GM12892 (cell line): Measurements from ENCODE around the gene MBNL1.

ENCODE experiments used
- DNase-seq: peaks from one replicate; pipeline ENCODE4 v3.0.0; 2011; ENCODE audit not compliant: insufficient read length
- FAIRE-seq: peaks from 2 replicates; lab custom pipeline; 2011; peaks lifted over from hg19 to GRCh38; lab: Jason Lieb, UNC
- POLR2A ChIP-seq: IDR thresholded peaks from 2 replicates; pipeline ENCODE4 v1.6.1; 2011; ENCODE audit warnings: low read depth, low read length, control low read depth
- POLR2AphosphoS5 ChIP-seq: IDR thresholded peaks from 2 replicates; pipeline ENCODE4 v1.6.1; 2011; ENCODE audit warnings: low read depth, low read length, control low read depth
- TAF1 ChIP-seq: IDR thresholded peaks from 2 replicates; pipeline ENCODE4 v1.6.1; 2011; ENCODE audit warnings: low read depth, mild to moderate bottlenecking, control low read depth, low read length, borderline replicate concordance

Gene MBNL1

DNA sequence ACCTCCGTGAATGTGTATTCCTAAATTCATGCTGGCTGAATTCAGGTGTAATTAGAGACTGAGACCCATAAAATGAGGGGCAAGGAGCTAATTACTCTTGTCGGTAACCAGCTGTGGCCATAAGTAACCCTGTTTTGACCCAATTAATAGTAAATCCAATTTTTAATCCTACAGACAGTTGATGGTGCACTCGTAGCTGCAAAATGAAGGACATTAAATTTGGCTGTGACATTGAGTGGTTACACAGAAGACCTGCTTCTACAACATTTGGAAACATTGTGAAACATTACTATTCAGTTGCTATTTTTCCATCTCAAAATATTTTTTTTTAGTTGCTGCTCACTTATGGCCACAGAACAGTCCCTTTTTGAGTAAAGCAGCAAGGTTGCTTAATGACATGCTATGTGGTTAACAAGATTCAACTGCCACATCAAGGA is 33.0 kb downstream of the MBNL1 start:
- FAIRE-seq, result no peak
- TF ChIP-seq TAF1 (no peak), POLR2AphosphoS5 (no peak), POLR2A (no peak)
- DNase-seq, result no peak

DNA sequence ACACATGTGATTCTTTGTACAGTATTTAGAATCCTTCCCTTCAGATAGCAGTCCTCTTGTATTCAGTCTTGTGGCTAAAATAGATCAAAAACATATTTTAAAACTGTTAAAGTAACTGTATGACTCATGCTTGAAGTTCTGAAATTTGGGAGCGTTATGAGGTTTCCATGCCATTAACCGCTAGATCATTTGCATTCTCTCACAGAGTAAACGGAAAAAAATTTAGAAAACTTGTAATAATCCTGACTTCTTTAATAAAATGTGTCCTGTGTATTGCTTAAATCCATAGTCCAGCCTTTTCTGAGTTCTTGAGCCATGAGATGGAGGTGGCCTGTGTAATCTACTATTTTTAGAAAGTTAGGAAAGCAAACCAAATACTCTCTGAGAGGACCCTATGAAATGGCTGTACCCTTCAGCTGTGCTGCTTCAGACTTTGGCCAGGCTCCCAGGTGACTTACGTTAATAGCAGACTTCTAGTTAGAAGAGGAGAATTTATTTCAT is 33.8 kb downstream of the MBNL1 start:
- DNase-seq (no peak), FAIRE-seq (no peak)
- TF ChIP-seq TAF1 (no peak), POLR2A (no peak), POLR2AphosphoS5 (no peak)

- TF ChIP-seq POLR2A (no peak), POLR2AphosphoS5 (no peak), TAF1 (no peak)
- FAIRE-seq (no peak), DNase-seq (no peak)
Observed at GRCh38 chr3:152304160-152304559, 35.4 kb downstream of the MBNL1 start.

DNA sequence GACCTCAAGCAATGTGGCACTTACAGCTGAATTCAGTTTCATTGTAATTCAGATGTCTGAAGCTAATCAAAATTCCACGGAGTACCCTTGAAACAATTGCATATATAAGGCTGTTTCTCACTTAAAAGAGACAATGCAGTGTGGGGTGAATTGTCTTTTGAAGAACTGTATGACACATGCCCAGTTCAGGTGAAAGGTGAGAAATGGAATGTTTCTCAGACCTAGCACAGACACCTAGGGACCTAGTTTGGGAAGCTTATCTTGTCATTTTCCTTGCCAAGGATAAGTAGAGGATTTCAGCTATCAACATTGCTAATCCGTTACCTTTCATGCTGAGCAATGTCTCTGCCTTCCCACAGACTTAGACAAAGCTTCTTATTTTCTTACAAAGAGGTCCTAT is 36.3 kb downstream of the MBNL1 start:
- FAIRE-seq, result no peak
- no peak for TF ChIP-seq TAF1
- TF ChIP-seq POLR2AphosphoS5, result 0 out of 2 replicates have a peak, but pooled peaks have one; percentile 33
- no peak for DNase-seq

- FAIRE-seq, result no peak
- TF ChIP-seq TAF1 (no peak), POLR2A (no peak), POLR2AphosphoS5 (no peak)
Observed at GRCh38 chr3:152307829-152308474, 39.2 kb downstream of the MBNL1 start.

DNA sequence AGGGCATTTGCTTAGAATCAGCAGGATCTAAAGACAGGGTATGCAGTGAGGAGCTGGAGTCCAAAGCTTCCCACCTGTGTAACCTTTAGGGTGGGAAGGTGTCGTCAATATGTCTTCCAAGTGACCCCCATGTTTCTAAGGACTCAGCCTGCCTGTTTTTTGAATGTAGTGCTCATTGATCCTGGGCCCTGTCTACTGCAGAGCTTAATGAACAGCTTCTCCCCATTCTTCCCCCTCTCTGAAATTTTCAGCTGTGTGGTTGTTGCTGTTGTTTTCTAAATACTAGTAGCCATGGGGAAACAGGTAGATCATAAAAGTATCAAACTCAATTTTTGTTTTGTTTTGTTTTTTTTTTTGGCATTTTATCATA is 39.7 kb downstream of the MBNL1 start:
- TF ChIP-seq POLR2A (no peak), POLR2AphosphoS5 (no peak), TAF1 (no peak)
- no peak for FAIRE-seq
- no peak for DNase-seq

More at GRCh38 chr3:152307829-152308474, 39.2 kb downstream of the MBNL1 start:
- DNase-seq, result no peak

DNA sequence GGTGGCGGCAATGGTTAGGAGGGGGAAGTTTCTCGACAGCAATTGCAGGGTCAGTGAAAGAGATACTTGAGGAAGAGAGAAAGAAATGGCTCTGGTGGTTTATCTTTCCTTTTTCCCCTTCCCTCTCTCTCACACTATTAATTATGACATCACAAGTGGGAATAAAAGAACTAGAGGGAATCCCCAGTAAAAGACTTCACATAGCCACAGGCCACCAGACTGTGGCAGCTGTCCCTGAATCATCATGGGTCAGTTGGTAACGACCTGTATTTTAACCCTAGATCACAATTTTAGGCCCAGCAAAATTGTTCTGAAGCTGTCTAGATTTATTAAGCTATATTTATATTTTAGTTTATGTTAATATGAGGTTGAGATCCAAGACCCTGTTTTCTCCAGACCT is 40.3 kb downstream of the MBNL1 start:
- DNase-seq (no peak), FAIRE-seq (no peak)
- TF ChIP-seq TAF1 (no peak), POLR2AphosphoS5 (no peak), POLR2A (no peak)

DNA sequence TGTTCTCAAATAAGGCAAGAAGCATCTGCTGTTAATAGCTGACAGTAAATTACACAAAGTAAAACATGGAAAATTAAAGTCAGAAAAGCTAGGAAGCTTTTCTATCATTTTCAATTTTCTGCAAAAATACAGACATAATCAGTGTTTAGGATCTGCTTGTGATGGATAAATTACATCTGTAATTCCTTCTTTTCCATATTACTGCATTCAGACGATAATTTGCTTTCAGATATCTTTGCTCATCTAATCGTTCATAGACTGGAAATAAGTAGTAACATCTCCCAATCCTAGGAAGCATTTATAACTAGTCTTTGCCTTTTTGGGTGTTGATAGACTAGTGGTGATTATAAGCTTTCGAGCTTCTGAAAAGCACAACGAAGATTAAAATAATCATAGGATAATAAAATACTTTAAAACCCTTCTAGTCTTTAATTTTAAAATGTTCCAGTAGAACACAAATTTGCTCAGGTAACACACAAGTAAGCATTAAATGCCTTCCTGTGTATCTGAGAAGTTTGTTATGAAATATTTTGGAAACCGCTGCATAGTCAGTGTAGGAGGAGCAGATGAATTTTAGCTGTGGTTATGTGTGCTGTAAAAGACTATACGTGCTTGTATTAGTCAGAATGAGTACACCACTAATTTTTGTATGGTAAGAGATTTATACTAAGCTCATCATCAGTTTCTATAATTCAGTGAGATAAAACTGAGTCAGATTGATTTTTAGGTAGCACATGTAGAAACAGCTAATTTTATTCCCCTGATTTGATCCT is 41.0 kb downstream of the MBNL1 start:
- TF ChIP-seq POLR2AphosphoS5 (no peak), POLR2A (no peak), TAF1 (no peak)
- FAIRE-seq, result no peak
- no peak for DNase-seq

- DNase-seq (no peak), FAIRE-seq (no peak)
Observed at GRCh38 chr3:152313430-152313829, 44.7 kb downstream of the MBNL1 start.

DNA sequence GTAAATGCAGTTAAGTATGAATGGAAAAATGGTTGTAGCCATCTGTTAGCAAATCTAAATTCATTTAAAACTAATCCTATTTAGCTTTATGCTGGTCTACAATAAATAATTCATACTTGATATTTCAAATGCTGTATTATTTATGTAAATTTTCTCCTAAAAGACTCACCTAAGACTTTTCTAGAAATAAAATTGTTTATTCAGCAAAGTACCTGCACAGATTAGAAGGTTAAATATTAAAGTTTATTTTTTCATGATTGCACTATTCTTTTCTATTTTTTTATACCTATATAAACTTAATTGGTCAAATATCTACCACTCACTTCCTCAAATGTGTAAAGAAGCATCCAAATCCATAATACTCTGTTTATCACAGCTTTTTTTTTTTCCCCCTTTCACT is 45.2 kb downstream of the MBNL1 start:
- TF ChIP-seq POLR2AphosphoS5, result no peak
- no peak for TF ChIP-seq TAF1
- TF ChIP-seq POLR2A, result no peak
- FAIRE-seq, result no peak
- DNase-seq, result no peak

More at GRCh38 chr3:152313430-152313829, 44.7 kb downstream of the MBNL1 start:
- TF ChIP-seq POLR2A, result no peak
- no peak for TF ChIP-seq POLR2AphosphoS5
- no peak for TF ChIP-seq TAF1

DNA sequence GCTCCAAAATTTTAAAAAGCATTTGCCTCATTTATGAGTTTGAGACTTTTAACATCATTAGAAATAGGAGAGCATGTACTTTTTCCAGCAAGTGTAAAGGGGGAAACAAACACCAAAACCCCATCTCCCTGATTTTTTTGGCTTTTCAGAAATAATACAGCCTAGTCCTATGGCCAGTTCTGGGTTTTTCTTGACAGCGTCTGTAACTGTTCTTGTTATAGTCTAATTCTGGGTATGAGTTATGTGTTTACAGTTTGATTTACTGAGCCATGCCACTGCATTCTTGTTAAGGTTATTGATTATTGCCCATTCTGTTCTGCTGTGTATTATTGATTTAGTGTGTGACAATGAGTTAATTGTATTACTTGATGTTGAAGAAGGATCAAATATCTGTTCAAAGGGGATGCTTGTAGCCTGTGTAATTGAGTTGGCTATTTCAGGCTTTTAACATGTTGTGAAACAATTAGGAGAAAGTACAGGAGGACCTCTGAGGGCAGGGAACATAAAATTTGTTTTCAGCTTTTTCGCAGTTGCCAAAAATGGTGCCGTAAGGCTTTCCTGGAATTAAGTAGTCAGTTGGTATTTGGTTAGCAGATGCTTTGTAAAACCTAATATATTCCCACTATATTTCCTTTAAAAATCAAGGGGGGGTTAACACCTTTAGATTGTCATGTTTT is 46.1 kb downstream of the MBNL1 start:
- DNase-seq (no peak), FAIRE-seq (peak; percentile 69)
- TF ChIP-seq POLR2AphosphoS5, result no peak
- TF ChIP-seq POLR2A, result no peak
- TF ChIP-seq TAF1, result no peak

DNA sequence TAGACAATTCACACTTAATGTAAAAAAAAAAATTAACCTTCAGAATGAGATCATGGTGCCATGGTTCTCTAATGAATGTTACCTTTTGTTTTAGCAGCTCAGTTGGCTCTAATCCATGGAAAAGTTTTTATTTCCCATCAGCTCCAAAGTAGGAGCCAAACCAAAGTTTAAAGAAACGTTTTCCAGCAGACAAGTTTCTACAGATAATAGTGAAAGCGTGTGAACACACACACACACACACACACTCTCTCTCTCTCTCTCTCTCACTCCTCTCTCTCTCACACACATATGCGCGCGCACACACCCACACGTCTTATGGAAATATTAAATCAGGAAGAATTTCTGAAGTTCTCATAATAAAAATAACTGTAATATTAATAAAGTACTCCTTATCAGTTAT is 46.9 kb downstream of the MBNL1 start:
- TF ChIP-seq TAF1, result no peak
- no peak for TF ChIP-seq POLR2AphosphoS5
- TF ChIP-seq POLR2A, result no peak
- no peak for FAIRE-seq
- no peak for DNase-seq
